ENCODE data around the gene DLGAP1.

DNA sequence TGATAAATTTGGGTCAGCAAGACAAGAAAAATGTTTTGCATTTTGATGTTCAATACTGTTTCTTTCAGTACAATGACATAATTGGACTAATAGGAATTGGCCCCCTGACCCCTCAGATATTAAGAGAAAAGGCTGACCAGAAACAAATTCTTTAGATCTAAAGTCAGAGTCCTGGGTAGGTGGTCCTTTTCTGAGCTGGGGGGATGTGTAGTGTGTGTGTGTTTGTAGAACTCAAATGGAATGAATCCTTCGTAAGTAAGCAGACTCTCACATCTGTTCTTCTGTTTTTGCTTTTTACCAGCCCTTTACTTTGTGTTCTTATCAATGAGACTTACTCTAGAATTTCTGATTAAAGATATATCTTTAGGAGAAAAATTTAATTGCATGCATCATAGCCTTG, 677.4 kb downstream of the DLGAP1 start:
- TF ChIP-seq, protein P1, sequence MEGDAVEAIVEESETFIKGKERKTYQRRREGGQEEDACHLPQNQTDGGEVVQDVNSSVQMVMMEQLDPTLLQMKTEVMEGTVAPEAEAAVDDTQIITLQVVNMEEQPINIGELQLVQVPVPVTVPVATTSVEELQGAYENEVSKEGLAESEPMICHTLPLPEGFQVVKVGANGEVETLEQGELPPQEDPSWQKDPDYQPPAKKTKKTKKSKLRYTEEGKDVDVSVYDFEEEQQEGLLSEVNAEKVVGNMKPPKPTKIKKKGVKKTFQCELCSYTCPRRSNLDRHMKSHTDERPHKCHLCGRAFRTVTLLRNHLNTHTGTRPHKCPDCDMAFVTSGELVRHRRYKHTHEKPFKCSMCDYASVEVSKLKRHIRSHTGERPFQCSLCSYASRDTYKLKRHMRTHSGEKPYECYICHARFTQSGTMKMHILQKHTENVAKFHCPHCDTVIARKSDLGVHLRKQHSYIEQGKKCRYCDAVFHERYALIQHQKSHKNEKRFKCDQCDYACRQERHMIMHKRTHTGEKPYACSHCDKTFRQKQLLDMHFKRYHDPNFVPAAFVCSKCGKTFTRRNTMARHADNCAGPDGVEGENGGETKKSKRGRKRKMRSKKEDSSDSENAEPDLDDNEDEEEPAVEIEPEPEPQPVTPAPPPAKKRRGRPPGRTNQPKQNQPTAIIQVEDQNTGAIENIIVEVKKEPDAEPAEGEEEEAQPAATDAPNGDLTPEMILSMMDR (IDR thresholded peaks at IDR 0.05 in 8 of 11, conservative IDR thresholded peaks at IDR 0.05 in 3 of 11): no peak
- TF ChIP-seq POLR2A (IDR thresholded peaks at IDR 0.05): no peak

All from spleen (tissue), 7 donors.